Progenitor cell of endocrine pancreas (in vitro differentiated cells): ENCODE results near the gene RNF214. TPM values are rescaled to one million over a fixed set of nuclear protein-coding genes. Genes with fewer than 3 reads are reported as not detected.

Source experiments
- DNase-seq: peaks from one replicate; pipeline ENCODE4 v3.0.0; 2021; ENCODE audit warnings: low spot score; ENCODE audit not compliant: unreplicated experiment
- H3K27ac Mint-ChIP-seq: 2 replicates; pipeline ENCODE4 v1.8.0; 2021; ENCODE audit warnings: mild to moderate bottlenecking, moderate library complexity, mixed read lengths
- H3K27me3 Mint-ChIP-seq: 2 replicates; pipeline ENCODE4 v1.8.0; 2021; ENCODE audit warnings: mixed read lengths
- H3K36me3 Mint-ChIP-seq: 2 replicates; pipeline ENCODE4 v1.8.0; 2022; ENCODE audit warnings: mixed read lengths; ENCODE audit not compliant: insufficient read depth
- H3K4me1 Mint-ChIP-seq: 2 replicates; pipeline ENCODE4 v1.8.0; 2021; ENCODE audit warnings: low read depth, mixed read lengths
- H3K4me3 Mint-ChIP-seq: 2 replicates; pipeline ENCODE4 v1.8.0; 2021; ENCODE audit warnings: low read depth, mild to moderate bottlenecking, moderate library complexity, mixed read lengths
- H3K9me3 Mint-ChIP-seq: 2 replicates; pipeline ENCODE4 v1.8.0; 2021; ENCODE audit warnings: low read depth, mixed read lengths
- total RNA-seq: library from RNA; stranded (reverse); gene quantifications from 2 replicates; pipeline ENCODE4 v1.2.1, GENCODE V29; 2021
- TF ChIP-seq, protein P1 (sequence below): fragments of 200-600 bp; sonication (generic); IDR thresholded peaks from one replicate; pipeline ENCODE4 v1.5.0; 2021; ENCODE audit warnings: antibody characterized with exemption, mild to moderate bottlenecking; ENCODE audit not compliant: unreplicated experiment

The RNF214 gene
- total RNA-seq, 1 donor from 2014 or later: 55.8 TPM

DNA sequence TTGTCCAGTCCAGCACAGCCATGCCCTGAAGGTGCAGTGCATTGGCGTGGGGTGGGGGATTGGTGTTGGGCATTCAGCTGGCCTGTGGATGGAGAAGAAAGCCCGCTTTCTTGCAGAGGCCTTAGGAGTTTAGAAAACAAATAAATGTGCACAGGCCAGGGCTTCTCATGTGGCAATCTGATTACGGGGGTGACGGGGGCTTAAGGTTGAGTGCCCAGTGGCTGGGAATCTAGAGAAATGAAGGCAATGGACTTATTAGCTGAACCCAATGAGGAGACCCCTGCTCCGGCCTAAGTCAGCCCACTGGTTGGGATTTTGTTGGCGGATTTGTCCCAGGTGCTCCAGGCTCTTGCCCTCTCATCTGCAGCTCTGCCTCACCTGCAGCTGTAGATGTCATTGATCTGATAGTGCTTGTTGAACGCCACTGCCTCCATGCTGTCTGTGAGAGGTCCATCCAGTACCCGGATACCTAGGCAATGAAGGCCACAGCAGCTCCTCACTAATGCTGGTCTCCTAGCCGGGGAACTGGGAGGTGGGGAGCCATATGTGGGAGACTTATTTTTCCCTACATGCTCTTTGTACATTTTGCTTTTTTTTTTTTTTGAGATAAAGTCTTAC, 6.8 kb upstream of the RNF214 start:
- DNase-seq: no peak
- TF ChIP-seq, protein P1, sequence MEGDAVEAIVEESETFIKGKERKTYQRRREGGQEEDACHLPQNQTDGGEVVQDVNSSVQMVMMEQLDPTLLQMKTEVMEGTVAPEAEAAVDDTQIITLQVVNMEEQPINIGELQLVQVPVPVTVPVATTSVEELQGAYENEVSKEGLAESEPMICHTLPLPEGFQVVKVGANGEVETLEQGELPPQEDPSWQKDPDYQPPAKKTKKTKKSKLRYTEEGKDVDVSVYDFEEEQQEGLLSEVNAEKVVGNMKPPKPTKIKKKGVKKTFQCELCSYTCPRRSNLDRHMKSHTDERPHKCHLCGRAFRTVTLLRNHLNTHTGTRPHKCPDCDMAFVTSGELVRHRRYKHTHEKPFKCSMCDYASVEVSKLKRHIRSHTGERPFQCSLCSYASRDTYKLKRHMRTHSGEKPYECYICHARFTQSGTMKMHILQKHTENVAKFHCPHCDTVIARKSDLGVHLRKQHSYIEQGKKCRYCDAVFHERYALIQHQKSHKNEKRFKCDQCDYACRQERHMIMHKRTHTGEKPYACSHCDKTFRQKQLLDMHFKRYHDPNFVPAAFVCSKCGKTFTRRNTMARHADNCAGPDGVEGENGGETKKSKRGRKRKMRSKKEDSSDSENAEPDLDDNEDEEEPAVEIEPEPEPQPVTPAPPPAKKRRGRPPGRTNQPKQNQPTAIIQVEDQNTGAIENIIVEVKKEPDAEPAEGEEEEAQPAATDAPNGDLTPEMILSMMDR: no peak
- Mint-ChIP-seq H3K4me3 (no peak overlapping the region), H3K27me3 (no peaks in the 10 kb centered on the region), H3K9me3 (no peaks in the 10 kb centered on the region), H3K4me1 (peaks cover 10% of the 10 kb centered on the region), H3K36me3 (peaks cover 10% of the 10 kb centered on the region), H3K27ac (no peak overlapping the region)

- Mint-ChIP-seq H3K27me3 (no peaks in the 10 kb centered on the region), H3K36me3 (peaks cover 10% of the 10 kb centered on the region), H3K9me3 (no peaks in the 10 kb centered on the region), H3K4me3 (no peak overlapping the region), H3K27ac (peak overlapping the region; percentile 82), H3K4me1 (peaks cover 17% of the 10 kb centered on the region)
- no peak for DNase-seq
- TF ChIP-seq, protein P1: peak; percentile 84
These were observed 5.8 kb upstream of the RNF214 start for GRCh38 chr11:117226388-117227385.

- Mint-ChIP-seq H3K9me3 (no peaks in the 10 kb centered on the region), H3K27ac (no peak overlapping the region), H3K4me3 (no peak overlapping the region), H3K36me3 (peaks cover 8% of the 10 kb centered on the region), H3K4me1 (peaks cover 18% of the 10 kb centered on the region), H3K27me3 (no peaks in the 10 kb centered on the region)
- no peak for DNase-seq
- TF ChIP-seq, protein P1: no peak
These were observed 4.4 kb upstream of the RNF214 start for GRCh38 chr11:117228091-117228490.

- no peaks in the 10 kb centered on the region for H3K9me3 Mint-ChIP-seq
- H3K27ac Mint-ChIP-seq: no peak overlapping the region
- DNase-seq: no peak
- TF ChIP-seq, protein P1: no peak
- no peaks in the 10 kb centered on the region for H3K27me3 Mint-ChIP-seq
- H3K4me3 Mint-ChIP-seq: no peak overlapping the region
- peaks cover 8% of the 10 kb centered on the region for H3K36me3 Mint-ChIP-seq
- H3K4me1 Mint-ChIP-seq: peaks cover 23% of the 10 kb centered on the region
These were observed 3.1 kb upstream of the RNF214 start for GRCh38 chr11:117229411-117229810.

GRCh38 chr11:117229931-117230285, 2.6 kb upstream of the RNF214 start:
- peaks cover 21% of the 10 kb centered on the region for H3K4me1 Mint-ChIP-seq
- peaks cover 8% of the 10 kb centered on the region for H3K36me3 Mint-ChIP-seq
- H3K4me3 Mint-ChIP-seq: no peak overlapping the region
- no peak overlapping the region for H3K27ac Mint-ChIP-seq
- TF ChIP-seq, protein P1: no peak
- no peaks in the 10 kb centered on the region for H3K9me3 Mint-ChIP-seq
- no peak for DNase-seq
- H3K27me3 Mint-ChIP-seq: no peaks in the 10 kb centered on the region
